HCT116 (cell line): ENCODE data around the gene BORCS5. TPM values are rescaled to one million over a fixed set of nuclear protein-coding genes. Genes with fewer than 3 reads are reported as not detected.

ENCODE experiments used
- ATAC-seq: fragments of 200-7000 bp; cut with Tn5 transposase; 2 replicates; pipeline ENCODE4 v1.9.1; 2020; ENCODE audit warnings: mild to moderate bottlenecking, moderate library complexity
- BruUV-seq: library from RNA; stranded (reverse); fragments of 400-500 nt; replicated peaks from 2 replicates; lab custom pipeline; 2021; lab: Mats Ljungman, UMichigan
- CTCF ChIA-PET: fragments of 300-600 bp; sonication (Branson Sonifier 250); formaldehyde crosslinking; loops from one replicate; lab custom pipeline; 2021; ENCODE audit warnings: antibody characterized with exemption; lab: Charles Lee
- POLR2A ChIA-PET: fragments of 300-600, 350-600 bp; sonication (Branson Sonifier 250); formaldehyde crosslinking; loops from one replicate; lab custom pipeline; 2021; ENCODE audit warnings: antibody characterized with exemption; lab: Charles Lee
- RAD21 ChIA-PET, 2 experiments: fragments of 300-600 bp; sonication (Branson Sonifier 250); formaldehyde crosslinking; loops; one replicate each; lab custom pipeline; 2023; ENCODE audit warnings: low total read pairs in 2 of 2; ENCODE audit not compliant: uncharacterized antibody in 2 of 2, unreplicated experiment in 2 of 2, low non-redundant PET in 1 of 2; lab: Charles Lee
- DNase-seq: peaks from one replicate; pipeline ENCODE4 v3.0.0-alpha.2; 2010; ENCODE audit warnings: low read depth, low spot score
- H2AFZ ChIP-seq: fragments of 200-600 bp; shearing (Covaris generic), sonication (generic); 2 replicates; pipeline ENCODE4 v1.6.1; 2017; ENCODE audit warnings: low read depth, mixed run types, mixed read lengths, antibody characterized with exemption, low read length; ENCODE audit not compliant: poor library complexity, severe bottlenecking
- H3K27ac ChIP-seq: 2 replicates; pipeline ENCODE4 v1.5.1; 2012; ENCODE audit warnings: low read depth, low read length
- H3K27me3 ChIP-seq: fragments of 200-600 bp; sonication (generic); 2 replicates; pipeline ENCODE4 v1.6.1; 2016; ENCODE audit warnings: mixed run types, low read length, mixed read lengths; ENCODE audit not compliant: insufficient read depth
- H3K36me3 ChIP-seq, 2 experiments: fragments of 200-500 bp in 1 of 2; fragments of 200-600 bp in 1 of 2; sonication (Bioruptor generic) in 1 of 2; sonication (generic) in 1 of 2; 2 replicates each; pipeline versions ENCODE4 v1.5.1 to v1.6.1; 2014 to 2016; ENCODE audit warnings: low read length in 2 of 2, inconsistent platforms in 1 of 2, mixed read lengths in 1 of 2, mixed run types in 1 of 2; ENCODE audit not compliant: insufficient read depth in 2 of 2, control insufficient read depth in 1 of 2
- H3K4me1 ChIP-seq, 2 experiments: fragments of 200-600 bp in 1 of 2; sonication (generic) in 1 of 2; 2 replicates each; pipeline versions ENCODE4 v1.5.1 to v1.6.1; 2012 to 2017; ENCODE audit warnings: low read length in 2 of 2, inconsistent platforms in 1 of 2, mild to moderate bottlenecking in 1 of 2, mixed read lengths in 1 of 2, mixed run types in 1 of 2, moderate library complexity in 1 of 2; ENCODE audit not compliant: insufficient read depth in 2 of 2, control insufficient read depth in 1 of 2
- H3K4me2 ChIP-seq: fragments of 200-600 bp; sonication (generic); 2 replicates; pipeline ENCODE4 v1.6.1; 2017; ENCODE audit warnings: mixed run types, low read length, mixed read lengths
- H3K4me3 ChIP-seq, 2 experiments: fragments of 200-600 bp in 1 of 2; sonication (generic) in 1 of 2; replicated peaks in 1 of 2; 2 replicates each; pipeline ENCODE4 v1.5.1; 2011 to 2016; ENCODE audit warnings: low read length in 2 of 2, control low read depth in 1 of 2, low read depth in 1 of 2, mild to moderate bottlenecking in 1 of 2, mixed read lengths in 1 of 2, mixed run types in 1 of 2
- H3K79me2 ChIP-seq: fragments of 200-600 bp; sonication (generic); 2 replicates; pipeline ENCODE4 v1.6.1; 2017; ENCODE audit warnings: mild to moderate bottlenecking, mixed run types, low read length, moderate library complexity, mixed read lengths; ENCODE audit not compliant: insufficient read depth
- H3K9ac ChIP-seq: fragments of 200-600 bp; sonication (generic); 2 replicates; pipeline ENCODE4 v1.6.1; 2016; ENCODE audit warnings: low read length, mixed read lengths
- H3K9me2 ChIP-seq: fragments of 200-600 bp; sonication (generic), shearing (Covaris generic); 2 replicates; pipeline ENCODE4 v1.6.1; 2017; ENCODE audit warnings: mixed run types, mild to moderate bottlenecking, moderate library complexity; ENCODE audit not compliant: insufficient read depth
- H3K9me3 ChIP-seq, 2 experiments: fragments of 200-500 bp in 1 of 2; fragments of 200-600 bp in 1 of 2; sonication (Bioruptor generic) in 1 of 2; sonication (generic) in 1 of 2; 2 replicates each; pipeline ENCODE4 v1.6.1; 2014 to 2017; ENCODE audit warnings: low read length in 2 of 2, mixed read lengths in 2 of 2, inconsistent platforms in 1 of 2, low read depth in 1 of 2, mild to moderate bottlenecking in 1 of 2, mixed run types in 1 of 2, moderate library complexity in 1 of 2; ENCODE audit not compliant: control insufficient read depth in 1 of 2, insufficient read depth in 1 of 2
- H4K20me1 ChIP-seq: fragments of 200-600 bp; sonication (generic), shearing (Covaris generic); 2 replicates; pipeline ENCODE4 v1.6.1; 2017; ENCODE audit warnings: mixed run types, mild to moderate bottlenecking, moderate library complexity; ENCODE audit not compliant: insufficient read depth
- CBX3 ChIP-seq: IDR thresholded peaks from 2 replicates; pipeline ENCODE4 v1.6.1; 2012; ENCODE audit warnings: low read depth
- CTCF ChIP-seq, 3 experiments: fragments of 200-600 bp in 1 of 3; sonication (generic) in 1 of 3; IDR thresholded peaks in 2 of 3; conservative IDR thresholded peaks in 1 of 3; 2 replicates each; pipeline ENCODE4 v1.5.1; 2012 to 2017; ENCODE audit warnings: low read depth in 2 of 3, low read length in 2 of 3, antibody characterized with exemption in 1 of 3, borderline replicate concordance in 1 of 3, control low read depth in 1 of 3, mild to moderate bottlenecking in 1 of 3, mixed read lengths in 1 of 3, mixed run types in 1 of 3, moderate library complexity in 1 of 3; ENCODE audit not compliant: insufficient read depth in 1 of 3
- EGR1 ChIP-seq: IDR thresholded peaks from 2 replicates; pipeline ENCODE4 v1.6.1; 2012; ENCODE audit warnings: low read depth
- EZH2 ChIP-seq: fragments of 200-600 bp; sonication (generic); IDR thresholded peaks from 2 replicates; pipeline ENCODE4 v1.6.1; 2017; ENCODE audit warnings: antibody characterized with exemption, mixed run types
- EZH2phosphoT487 ChIP-seq: fragments of 200-600 bp; IDR thresholded peaks from 2 replicates; pipeline ENCODE4 v1.6.1; 2018; ENCODE audit warnings: antibody characterized with exemption, borderline replicate concordance
- FOSL1 ChIP-seq: IDR thresholded peaks from 2 replicates; pipeline ENCODE4 v1.6.1; 2012; ENCODE audit warnings: low read depth
- JUND ChIP-seq: IDR thresholded peaks from 2 replicates; pipeline ENCODE4 v1.6.1; 2012
- POLR2A ChIP-seq: IDR thresholded peaks from 2 replicates; pipeline ENCODE4 v1.7.0; 2011; ENCODE audit warnings: borderline replicate concordance; ENCODE audit not compliant: insufficient read depth, insufficient read length; ENCODE audit errors: extremely low read depth
- POLR2AphosphoS5 ChIP-seq: IDR thresholded peaks from 2 replicates; pipeline ENCODE4 v1.6.1; 2011; ENCODE audit warnings: mild to moderate bottlenecking, low read depth, low read length, moderate library complexity
- RAD21 ChIP-seq: IDR thresholded peaks from 2 replicates; pipeline ENCODE4 v1.6.1; 2012; ENCODE audit warnings: low read depth, mild to moderate bottlenecking
- REST ChIP-seq: IDR thresholded peaks from 2 replicates; pipeline ENCODE4 v1.6.1; 2012; ENCODE audit warnings: low read depth
- SIN3A ChIP-seq: IDR thresholded peaks from 2 replicates; pipeline ENCODE4 v1.6.1; 2012; ENCODE audit warnings: low read depth
- SP1 ChIP-seq: IDR thresholded peaks from 2 replicates; pipeline ENCODE4 v1.6.1; 2012; ENCODE audit warnings: low read depth
- YY1 ChIP-seq: IDR thresholded peaks from 2 replicates; pipeline ENCODE4 v1.6.1; 2011; ENCODE audit warnings: low read length, low read depth, moderate library complexity, mild to moderate bottlenecking; ENCODE audit not compliant: insufficient replicate concordance; ENCODE audit errors: extremely low read depth
- ZNF274 ChIP-seq: fragments of 200-500 bp; sonication (Bioruptor generic); IDR thresholded peaks from 2 replicates; pipeline ENCODE4 v1.6.1; 2014; ENCODE audit warnings: mild to moderate bottlenecking, low read depth, low read length, inconsistent platforms
- intact Hi-C: fragments of 100-400 bp; cut with micrococcal nuclease; formaldehyde crosslinking; loops from 2 replicates; pipeline ENCODE4 v1.10.0; 2022
- total RNA-seq: library from RNA; stranded (reverse); gene quantifications from one replicate; pipeline ENCODE4 v1.2.1, GENCODE V29; 2021; ENCODE audit not compliant: unreplicated experiment

Gene BORCS5
- total RNA-seq, 1 experiment from 2014 or later = 8.7 TPM

GRCh38 chr12:12338527-12339168 lies 18.2 kb upstream of the BORCS5 start:
- CTCF ChIA-PET = no interaction called here
- Histone ChIP-seq H4K20me1 (no peaks in the 10 kb centered on the region), H3K4me2 (no peak overlapping the region)

GRCh38 chr12:12349711-12350665 lies 6.9 kb upstream of the BORCS5 start, which contains the start of gene MANSC1:
Gene MANSC1 (minus strand): TSS chr12:12350242. CDS start chr12:12343314, 6,928 bp downstream.
- ATAC-seq (peak; percentile 44; the same call in 1 of the 2 replicates), DNase-seq (no peak)
- no peaks in the 10 kb centered on the region for H3K36me3 ChIP-seq
- ChIA-PET RAD21 (no interaction called here), POLR2A (no interaction called here), CTCF (no interaction called here)
- no peak within 1 kb of the TSS for H3K27ac ChIP-seq
- H3K27me3 ChIP-seq = no peaks in the 10 kb centered on the region
- H2AFZ ChIP-seq = no peak within 1 kb of the TSS
- no peaks in the 10 kb centered on the region for H3K9me3 ChIP-seq
- intact Hi-C loops = no loop called here
- no peaks in the 10 kb centered on the region; a peak in 1 of 4 replicates for H3K4me1 ChIP-seq
- H3K4me3 ChIP-seq = no peak within 1 kb of the TSS
- H3K4me2 ChIP-seq = no peak within 1 kb of the TSS
- no TSS peak for BruUV-seq
- H3K9me2 ChIP-seq = no peaks in the 10 kb centered on the region
- H3K9ac ChIP-seq = no peak within 1 kb of the TSS
- H4K20me1 ChIP-seq = no peaks in the 10 kb centered on the region
- no peaks in the 10 kb centered on the region for H3K79me2 ChIP-seq
- TF ChIP-seq POLR2A (no peak), SP1 (no peak), REST (no peak), CTCF (IDR thresholded peaks at IDR 0.05 in 2 of 3, conservative IDR thresholded peaks at IDR 0.05 in 1 of 3; ENCODE audit: borderline replicate concordance in 1 of 3, insufficient read depth in 1 of 3, low read depth in 2 of 3, low read length in 2 of 3) (no peak), SIN3A (no peak), EZH2phosphoT487 (no peak), POLR2AphosphoS5 (no peak), JUND (no peak), RAD21 (no peak), CBX3 (no peak), FOSL1 (no peak), YY1 (no peak), EGR1 (no peak)

More at GRCh38 chr12:12338527-12339168, 18.2 kb upstream of the BORCS5 start:
- POLR2A ChIA-PET = no interaction called here
- no peaks in the 10 kb centered on the region for H3K79me2 ChIP-seq
- H3K9me3 ChIP-seq = no peaks in the 10 kb centered on the region
- RAD21 ChIA-PET = no interaction called here
- peaks cover 0 to 14% of the 10 kb centered on the region in 2 experiments; a peak in 1 of 4 replicates for H3K4me1 ChIP-seq
- no peak for TF ChIP-seq EZH2
- no peak for TF ChIP-seq ZNF274
- H3K9me2 ChIP-seq = no peaks in the 10 kb centered on the region
- ATAC-seq (no peak), DNase-seq (no peak)
- no peaks in the 10 kb centered on the region for H3K27me3 ChIP-seq
- H3K36me3 ChIP-seq = no peaks in the 10 kb centered on the region
- intact Hi-C loops = no loop called here
- H3K4me3 ChIP-seq = no peak overlapping the region
- no peak overlapping the region for H3K9ac ChIP-seq
- no TSS peak for BruUV-seq
- H3K27ac ChIP-seq = no peak overlapping the region
- no peak overlapping the region for H2AFZ ChIP-seq
